GM21390 (cell line): Measurements from ENCODE around the gene LMAN1L.
"Not testable (repeated sequence)": the region's sequence is repeated elsewhere in the genome, so short reads cannot be mapped to it uniquely, and the experiment has no call there.

Source experiments
- ATAC-seq: cut with Tn5 transposase; IDR thresholded peaks from one replicate; pipeline ENCODE4 v1.9.1; 2021; ENCODE audit not compliant: unreplicated experiment

The LMAN1L gene

GRCh38 chr15:74782259-74783071 is 30.2 kb upstream of the LMAN1L start:
- ATAC-seq = no peak

GRCh38 chr15:74783072-74783807 is 29.4 kb upstream of the LMAN1L start:
- ATAC-seq = no peak

- ATAC-seq = no peak
Measured at GRCh38 chr15:74783808-74784175, 28.8 kb upstream of the LMAN1L start.

- ATAC-seq = no peak
Measured at GRCh38 chr15:74784426-74785193, 28.0 kb upstream of the LMAN1L start.

- no peak for ATAC-seq
Measured at GRCh38 chr15:74785194-74786032, 27.2 kb upstream of the LMAN1L start.

GRCh38 chr15:74786081-74786480 is 26.6 kb upstream of the LMAN1L start:
- ATAC-seq = not testable (repeated sequence)

- ATAC-seq = no peak
Measured at GRCh38 chr15:74786551-74787165, 26.0 kb upstream of the LMAN1L start.

- ATAC-seq = peak; percentile 33
Measured at GRCh38 chr15:74787251-74788041, 25.2 kb upstream of the LMAN1L start.

GRCh38 chr15:74788042-74788682 is 24.5 kb upstream of the LMAN1L start:
- ATAC-seq = no peak

- peak; percentile 22 for ATAC-seq
Measured at GRCh38 chr15:74788683-74789151, 23.9 kb upstream of the LMAN1L start.

- ATAC-seq = no peak
Measured at GRCh38 chr15:74789171-74789631, 23.4 kb upstream of the LMAN1L start.

- no peak for ATAC-seq
Measured at GRCh38 chr15:74789741-74790079, 22.9 kb upstream of the LMAN1L start.

GRCh38 chr15:74790080-74790916 is 22.3 kb upstream of the LMAN1L start:
- ATAC-seq = no peak

GRCh38 chr15:74791007-74791406 is 21.6 kb upstream of the LMAN1L start:
- no peak for ATAC-seq

- no peak for ATAC-seq
Measured at GRCh38 chr15:74791667-74792066, 21.0 kb upstream of the LMAN1L start.

- no peak for ATAC-seq
Measured at GRCh38 chr15:74792227-74793016, 20.2 kb upstream of the LMAN1L start.
